Fibroblast of the aortic adventitia (primary cell): ENCODE results near the gene NCOA1. TPM values are rescaled to one million over a fixed set of nuclear protein-coding genes. Genes with fewer than 3 reads are reported as not detected.
A peak's percentile ranks its signal among the peaks of the same experiment; 100 is the strongest.

ENCODE experiments used
- DNase-seq: peaks from one replicate; pipeline ENCODE4 v3.0.0-alpha.2; 2010; ENCODE audit warnings: low read depth
- H3K4me3 ChIP-seq: 2 replicates; pipeline ENCODE4 v1.5.1; 2011; ENCODE audit warnings: low read depth, mild to moderate bottlenecking, control low read depth, low read length, moderate library complexity
- CTCF ChIP-seq: IDR thresholded peaks from 2 replicates; pipeline ENCODE4 v1.5.1; 2011; ENCODE audit warnings: mild to moderate bottlenecking, low read length, control low read depth, inconsistent platforms; ENCODE audit not compliant: insufficient read depth
- total RNA-seq: library from RNA; depleted of rRNA; stranded (reverse); fragments of >200 nt; gene quantifications from 2 replicates; pipeline ENCODE4 v1.2.3, GENCODE V29; 2012; ENCODE audit warnings: low replicate concordance

Gene NCOA1
- total RNA-seq, 1 donor, result 24.0 TPM

DNA sequence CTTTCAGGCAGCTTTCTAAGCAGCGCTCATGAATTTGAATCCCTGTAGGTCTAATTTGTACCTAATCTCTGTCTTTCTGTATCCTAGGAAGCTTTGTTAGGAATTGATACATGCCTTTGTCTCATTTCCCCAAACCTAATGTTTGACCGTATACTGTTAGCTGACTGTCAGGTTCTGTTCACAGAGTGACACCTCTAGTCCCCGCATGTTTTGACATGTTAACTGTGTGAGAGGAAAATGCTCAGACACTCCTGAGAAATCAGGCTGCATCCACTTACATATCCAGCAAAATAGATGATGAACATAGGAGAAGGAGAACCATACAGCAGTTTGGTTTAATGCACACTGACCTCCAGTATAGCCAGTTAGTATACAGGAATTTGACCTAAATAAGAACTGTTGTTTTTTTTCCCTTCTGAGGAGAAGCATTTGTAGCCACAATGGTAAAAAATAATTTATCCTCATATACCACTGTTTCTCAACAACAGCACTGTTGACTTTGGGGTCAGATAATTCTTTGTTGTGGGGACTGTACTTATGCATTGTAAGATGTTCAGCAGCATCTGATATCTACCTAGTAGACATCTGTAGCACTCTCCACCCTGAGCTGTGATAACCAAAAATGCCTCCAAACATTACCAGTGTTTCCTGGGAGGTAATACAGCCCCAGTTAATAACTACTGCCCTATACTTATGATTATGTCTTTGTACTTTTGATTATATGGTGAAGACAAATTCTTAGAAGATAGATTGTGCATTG is 130.9 kb downstream of the NCOA1 start:
- no peak overlapping the region for H3K4me3 ChIP-seq
- DNase-seq, result no peak
- no peak for TF ChIP-seq CTCF

DNA sequence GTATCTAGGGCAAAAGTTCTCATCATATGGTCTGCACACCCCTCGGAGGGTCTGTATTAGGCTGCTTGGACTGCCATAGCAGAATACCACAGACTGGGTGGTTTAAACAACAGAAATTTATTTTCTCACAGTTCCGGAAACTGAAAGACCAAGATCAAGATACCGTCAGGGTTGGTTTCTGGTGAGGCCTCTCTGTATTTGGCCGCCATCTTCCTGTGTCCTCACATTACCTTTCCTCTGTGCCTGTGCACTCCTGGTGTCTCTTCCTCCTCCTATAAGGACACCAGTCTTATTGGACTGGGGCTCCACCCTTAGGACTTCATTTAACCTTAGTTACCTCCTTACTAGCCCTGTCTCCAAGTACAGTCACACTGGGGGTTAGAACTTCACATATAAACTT is 132.5 kb downstream of the NCOA1 start:
- no peak for TF ChIP-seq CTCF
- DNase-seq, result no peak
- no peak overlapping the region for H3K4me3 ChIP-seq

DNA sequence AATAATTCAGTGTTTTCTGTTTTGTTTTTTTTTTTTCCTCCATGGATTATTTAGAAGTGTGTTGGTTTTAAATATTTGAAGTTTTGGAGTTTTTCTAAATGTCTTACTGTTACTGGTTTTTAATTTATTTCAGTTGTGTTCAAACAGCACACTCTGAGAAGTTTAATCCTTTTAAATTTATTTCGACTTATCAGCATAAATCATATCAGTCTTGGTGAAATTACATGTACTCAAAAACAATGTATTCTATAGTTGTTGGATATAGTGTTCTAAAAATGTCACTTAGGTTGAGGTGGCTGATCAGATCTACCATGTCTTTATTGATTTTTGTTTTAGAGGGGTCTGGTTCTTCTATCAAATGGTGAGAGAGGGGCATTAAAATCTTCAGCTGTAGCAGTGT is 134.7 kb downstream of the NCOA1 start:
- no peak overlapping the region for H3K4me3 ChIP-seq
- TF ChIP-seq CTCF, result no peak
- no peak for DNase-seq

DNA sequence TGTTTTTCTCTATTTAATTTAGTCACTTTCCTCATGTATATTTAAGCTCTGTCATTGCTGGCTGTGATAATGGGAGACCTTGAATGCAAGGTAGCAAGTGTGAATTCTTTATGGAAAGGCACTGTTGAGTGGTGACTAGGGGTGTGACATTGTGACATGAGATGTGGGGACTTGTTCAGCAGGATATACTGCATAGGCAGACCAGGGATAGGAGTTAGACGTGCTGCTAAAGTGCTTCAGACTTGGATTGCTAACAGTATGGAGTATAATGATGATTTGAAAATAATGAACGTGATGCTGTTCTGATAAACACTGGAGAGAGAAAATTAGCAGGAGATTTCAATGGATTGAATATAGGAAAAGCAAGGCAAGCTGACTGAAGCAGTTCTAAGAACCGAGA is 135.1 kb downstream of the NCOA1 start:
- no peak for DNase-seq
- H3K4me3 ChIP-seq, result no peak overlapping the region
- no peak for TF ChIP-seq CTCF

DNA sequence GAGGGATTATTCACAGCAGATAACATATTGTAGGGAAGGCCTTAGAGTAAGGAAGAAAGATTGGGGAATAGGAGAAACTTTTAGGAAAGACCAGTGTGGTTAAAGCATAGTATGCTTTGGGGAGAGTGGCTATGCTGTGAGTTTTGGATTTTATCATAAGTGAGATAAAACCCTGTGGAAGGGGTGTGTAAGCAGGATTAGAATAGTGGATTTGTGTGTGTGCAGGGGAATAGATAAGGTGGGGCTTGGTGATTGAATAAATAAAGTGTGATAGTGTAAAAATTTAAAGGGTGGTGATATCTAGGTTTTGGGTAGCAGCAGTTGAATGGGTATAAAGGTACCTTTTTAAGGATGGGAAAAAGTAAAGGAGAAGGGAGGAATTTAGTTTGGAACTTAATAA is 137.7 kb downstream of the NCOA1 start:
- H3K4me3 ChIP-seq, result no peak overlapping the region
- no peak for DNase-seq
- TF ChIP-seq CTCF, result no peak

GRCh38 chr2:24632172-24632571 is 141.1 kb downstream of the NCOA1 start:
- no peak for TF ChIP-seq CTCF
- no peak overlapping the region for H3K4me3 ChIP-seq
- DNase-seq, result no peak

DNA sequence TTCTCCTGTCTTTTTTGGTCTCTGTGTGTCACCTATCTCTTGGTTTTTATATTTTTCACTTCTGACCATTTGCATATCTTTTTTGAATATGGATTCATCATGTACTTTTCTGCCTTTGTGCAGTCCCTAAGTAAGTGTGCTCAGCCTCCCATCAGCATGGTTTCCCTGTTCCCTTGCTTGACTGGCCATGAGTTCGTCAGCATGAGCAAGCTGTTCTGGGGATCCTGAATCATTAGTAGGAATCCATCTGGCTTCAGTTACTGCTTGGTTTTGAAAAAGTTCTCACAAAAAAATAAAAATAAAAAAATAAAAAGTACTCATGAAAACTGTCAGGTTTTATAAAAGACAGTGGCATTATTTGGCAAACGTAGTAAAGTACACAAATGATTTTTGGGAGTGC is 144.1 kb downstream of the NCOA1 start:
- no peak overlapping the region for H3K4me3 ChIP-seq
- DNase-seq, result peak; percentile 58
- TF ChIP-seq CTCF, result no peak
